GM12873 (cell line): ENCODE data around the gene ACP7.

ENCODE experiments used
- TF ChIP-seq, protein P1 (sequence below): IDR thresholded peaks from 2 replicates; pipeline ENCODE4 v1.5.1; 2012; ENCODE audit warnings: low read depth, mild to moderate bottlenecking, moderate library complexity, low read length, control low read depth; ENCODE audit not compliant: insufficient read depth; ENCODE audit errors: missing control alignments

The ACP7 gene

GRCh38 chr19:39080431-39080830 is 3.7 kb upstream of the ACP7 start:
- TF ChIP-seq, protein P1, sequence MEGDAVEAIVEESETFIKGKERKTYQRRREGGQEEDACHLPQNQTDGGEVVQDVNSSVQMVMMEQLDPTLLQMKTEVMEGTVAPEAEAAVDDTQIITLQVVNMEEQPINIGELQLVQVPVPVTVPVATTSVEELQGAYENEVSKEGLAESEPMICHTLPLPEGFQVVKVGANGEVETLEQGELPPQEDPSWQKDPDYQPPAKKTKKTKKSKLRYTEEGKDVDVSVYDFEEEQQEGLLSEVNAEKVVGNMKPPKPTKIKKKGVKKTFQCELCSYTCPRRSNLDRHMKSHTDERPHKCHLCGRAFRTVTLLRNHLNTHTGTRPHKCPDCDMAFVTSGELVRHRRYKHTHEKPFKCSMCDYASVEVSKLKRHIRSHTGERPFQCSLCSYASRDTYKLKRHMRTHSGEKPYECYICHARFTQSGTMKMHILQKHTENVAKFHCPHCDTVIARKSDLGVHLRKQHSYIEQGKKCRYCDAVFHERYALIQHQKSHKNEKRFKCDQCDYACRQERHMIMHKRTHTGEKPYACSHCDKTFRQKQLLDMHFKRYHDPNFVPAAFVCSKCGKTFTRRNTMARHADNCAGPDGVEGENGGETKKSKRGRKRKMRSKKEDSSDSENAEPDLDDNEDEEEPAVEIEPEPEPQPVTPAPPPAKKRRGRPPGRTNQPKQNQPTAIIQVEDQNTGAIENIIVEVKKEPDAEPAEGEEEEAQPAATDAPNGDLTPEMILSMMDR, result no peak

- TF ChIP-seq, protein P1, result no peak
Observed at GRCh38 chr19:39082167-39082566, 2.0 kb upstream of the ACP7 start.

DNA sequence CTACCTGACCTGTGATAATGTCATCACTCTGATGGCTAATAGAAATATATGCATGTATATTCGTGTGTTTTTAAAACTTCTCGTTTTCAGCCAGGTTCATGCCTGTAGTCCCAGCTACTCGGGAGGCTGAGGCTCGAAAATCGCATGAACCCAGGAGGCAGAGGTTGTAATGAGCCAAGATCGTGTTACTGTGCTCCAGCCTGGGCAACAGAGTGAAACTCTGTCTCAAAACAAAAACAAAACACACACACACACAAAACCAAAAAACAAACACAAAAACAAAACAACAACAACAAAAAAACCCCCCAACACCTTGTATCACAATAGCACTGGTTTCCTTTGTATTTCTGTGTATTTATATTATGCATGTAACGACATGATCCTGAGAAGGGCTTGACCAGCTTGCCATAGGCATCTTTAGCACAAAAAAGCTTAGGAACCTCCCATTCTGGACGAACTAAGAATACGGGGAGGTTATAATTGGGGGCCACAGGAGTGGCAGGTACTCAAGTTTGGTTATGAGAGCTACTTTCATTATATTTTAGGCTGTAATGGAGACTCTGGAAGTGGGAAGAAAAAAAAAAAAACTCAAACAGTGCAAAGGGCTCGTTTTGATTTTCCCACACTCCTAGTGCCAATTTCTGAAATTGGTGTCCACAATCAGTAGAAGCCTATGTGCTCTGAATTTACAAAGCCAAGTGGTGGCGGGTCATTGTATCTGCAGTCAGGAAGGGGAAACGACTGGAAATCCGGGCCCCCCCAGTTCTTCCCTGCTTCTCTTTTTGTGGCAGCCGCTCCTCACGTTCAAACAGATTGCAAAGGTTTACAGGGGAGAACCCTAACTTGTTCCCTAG is 1.2 kb upstream of the ACP7 start:
- TF ChIP-seq, protein P1, result no peak

DNA sequence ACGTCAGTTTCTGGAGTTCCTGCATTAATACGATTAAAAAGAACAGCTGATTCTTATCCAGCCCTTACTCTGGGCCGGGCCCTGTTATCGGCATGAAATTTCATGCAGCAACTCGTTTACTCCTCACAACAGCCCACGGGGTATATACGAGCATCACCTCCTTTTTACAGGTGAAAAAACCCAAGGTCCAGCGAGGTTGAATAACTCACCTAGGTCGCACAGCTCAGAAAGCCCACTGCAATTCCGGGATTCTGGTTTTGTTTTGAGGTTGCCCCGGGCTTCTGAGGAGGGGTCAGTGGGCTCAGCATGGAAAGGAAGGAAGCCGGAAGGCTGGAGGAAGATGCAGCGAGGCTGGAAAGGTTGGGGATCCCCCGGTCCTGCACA is 577 bp upstream of the ACP7 start:
- TF ChIP-seq, protein P1, result no peak

DNA sequence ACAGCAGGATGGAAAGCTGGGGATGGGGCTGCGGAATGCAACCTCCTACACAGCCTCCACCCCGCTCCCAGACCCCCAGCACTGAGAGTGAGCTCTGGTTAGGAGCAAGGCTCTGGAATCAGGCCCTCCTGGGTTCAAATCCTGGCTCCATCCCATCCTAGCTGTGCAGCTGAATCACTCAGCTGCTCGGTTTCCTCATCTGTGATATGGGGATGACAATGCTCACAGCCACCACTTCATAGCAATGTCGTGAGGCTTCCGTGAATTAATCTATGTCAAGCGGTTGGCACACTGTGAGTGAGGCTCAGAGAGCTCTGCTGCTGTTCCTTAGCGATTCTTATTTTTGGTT is 538 bp downstream of the ACP7 start:
- TF ChIP-seq, protein P1, result no peak

DNA sequence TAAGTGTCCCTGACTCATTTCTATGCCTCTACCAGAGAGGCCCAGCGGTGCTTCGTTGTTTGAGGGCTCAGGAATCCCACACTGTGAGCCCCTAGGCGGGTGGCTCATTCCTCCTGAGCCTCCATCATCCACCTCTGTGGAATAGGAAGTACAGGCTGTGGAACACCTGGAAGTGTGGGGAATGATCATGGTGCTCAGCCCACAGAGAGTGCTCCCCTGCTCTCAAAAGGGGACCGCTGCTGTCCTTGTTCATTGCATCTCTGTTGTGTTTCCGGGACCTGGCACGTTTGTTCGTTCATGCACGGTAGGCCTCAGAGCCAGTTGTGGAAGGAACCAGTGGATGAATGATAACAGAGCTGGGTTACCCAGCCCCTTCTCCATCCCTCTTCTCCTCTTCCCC is 1.2 kb downstream of the ACP7 start:
- TF ChIP-seq, protein P1, result no peak

- TF ChIP-seq, protein P1, result no peak
Observed at GRCh38 chr19:39086386-39086785, 2.2 kb downstream of the ACP7 start.
